H1 (cell line): ENCODE results near the gene GALNT2. TPM values are rescaled to one million over a fixed set of nuclear protein-coding genes. Genes with fewer than 3 reads are reported as not detected.
A peak's percentile ranks its signal among the peaks of the same experiment; 100 is the strongest.

Source experiments
- CTCF ChIA-PET: fragments of 300-600 bp; sonication (Branson Sonifier 250); formaldehyde crosslinking; loops from one replicate; lab custom pipeline; 2021; ENCODE audit not compliant: partially characterized antibody; lab: Charles Lee
- POLR2A ChIA-PET: fragments of 300-600 bp; sonication (Branson Sonifier 250); formaldehyde crosslinking; loops from one replicate; lab custom pipeline; 2021; ENCODE audit warnings: inconsistent platforms; ENCODE audit not compliant: partially characterized antibody; lab: Charles Lee
- DNase-seq, 2 experiments: peaks; one replicate each; pipeline versions ENCODE4 v3.0.0 to v3.0.0-alpha.2; 2010 to 2022; ENCODE audit warnings: low spot score in 2 of 2, low read depth in 1 of 2, mixed read lengths in 1 of 2
- FAIRE-seq: peaks from 2 replicates; lab custom pipeline; 2011; peaks lifted over from hg19 to GRCh38; lab: Jason Lieb, UNC
- H2AFZ ChIP-seq: 2 replicates; pipeline ENCODE4 v1.8.1; 2012; ENCODE audit warnings: low read length, inconsistent platforms
- H2AK5ac ChIP-seq: 2 replicates; pipeline ENCODE4 v1.6.1; 2013; ENCODE audit warnings: low read depth, low read length
- H2BK120ac ChIP-seq: replicated peaks from 2 replicates; pipeline ENCODE3; 2013; ENCODE audit warnings: low read depth, low read length, inconsistent platforms
- H2BK12ac ChIP-seq: 2 replicates; pipeline ENCODE4 v1.6.1; 2013; ENCODE audit warnings: low read depth, low read length
- H2BK15ac ChIP-seq: 2 replicates; pipeline ENCODE4 v1.6.1; 2013; ENCODE audit warnings: low read length
- H2BK20ac ChIP-seq: 2 replicates; pipeline ENCODE4 v1.6.1; 2013; ENCODE audit warnings: low read length
- H2BK5ac ChIP-seq: 2 replicates; pipeline ENCODE4 v1.6.1; 2013; ENCODE audit warnings: low read depth, low read length
- H3K14ac ChIP-seq: 2 replicates; pipeline ENCODE4 v1.6.1; 2013; ENCODE audit warnings: inconsistent platforms; ENCODE audit not compliant: insufficient read length
- H3K18ac ChIP-seq: 2 replicates; pipeline ENCODE4 v1.6.1; 2013; ENCODE audit warnings: low read length; ENCODE audit errors: extremely low read depth
- H3K23ac ChIP-seq: 2 replicates; pipeline ENCODE4 v1.6.1; 2013; ENCODE audit warnings: inconsistent platforms; ENCODE audit not compliant: insufficient read length
- H3K23me2 ChIP-seq: 2 replicates; pipeline ENCODE4 v1.6.1; 2013; ENCODE audit warnings: low read depth, low read length
- H3K27ac ChIP-seq: 2 replicates; pipeline ENCODE4 v1.6.1; 2011; ENCODE audit warnings: low read depth, low read length, inconsistent platforms
- H3K27me3 ChIP-seq, 4 experiments: replicated peaks in 1 of 4; 1 replicate in 1 of 4; 2 replicates in 3 of 4; pipeline versions ENCODE4 v1.6.1 to v1.8.1; 2011 to 2013; ENCODE audit warnings: low read length in 3 of 4, mild to moderate bottlenecking in 3 of 4, inconsistent platforms in 2 of 4, mixed read lengths in 2 of 4, moderate library complexity in 1 of 4; ENCODE audit not compliant: control insufficient read depth in 3 of 4, insufficient read depth in 3 of 4; ENCODE audit errors: extremely low read depth in 1 of 4
- H3K36me3 ChIP-seq, 4 experiments: 2 replicates each; pipeline versions ENCODE4 v1.6.1 to v1.8.1; 2011 to 2013; ENCODE audit warnings: mild to moderate bottlenecking in 4 of 4, low read length in 3 of 4, moderate library complexity in 2 of 4, control low read depth in 1 of 4, inconsistent platforms in 1 of 4; ENCODE audit not compliant: insufficient read depth in 4 of 4, control insufficient read depth in 2 of 4
- H3K4ac ChIP-seq: replicated peaks from 2 replicates; pipeline ENCODE3; 2013; ENCODE audit warnings: low read length, low read depth, mixed read lengths, inconsistent platforms; ENCODE audit not compliant: insufficient read length
- H3K4me1 ChIP-seq, 4 experiments: replicated peaks in 1 of 4; 1 replicate in 1 of 4; 2 replicates in 3 of 4; pipeline versions ENCODE4 v1.6.1 to v1.8.1; 2011 to 2013; ENCODE audit warnings: low read length in 3 of 4, inconsistent platforms in 2 of 4, mixed read lengths in 1 of 4; ENCODE audit not compliant: insufficient read depth in 4 of 4, control insufficient read depth in 3 of 4
- H3K4me2 ChIP-seq, 2 experiments: 2 replicates each; pipeline versions ENCODE4 v1.6.1 to v1.8.1; 2011 to 2013; ENCODE audit warnings: low read depth in 2 of 2, low read length in 2 of 2, control low read depth in 1 of 2, inconsistent platforms in 1 of 2, mild to moderate bottlenecking in 1 of 2; ENCODE audit not compliant: insufficient read depth in 1 of 2
- H3K4me3 ChIP-seq, 4 experiments: fragments of 200-600, 300-600 bp in 1 of 4; sonication (generic), shearing (Covaris generic), sonication (Bioruptor Twin) in 1 of 4; 2 replicates each; pipeline versions ENCODE4 v1.5.1 to v1.8.1; 2011 to 2016; ENCODE audit warnings: low read length in 4 of 4, low read depth in 3 of 4, control low read depth in 2 of 4, inconsistent platforms in 2 of 4, mild to moderate bottlenecking in 2 of 4, mixed read lengths in 1 of 4, moderate library complexity in 1 of 4; ENCODE audit not compliant: insufficient read depth in 2 of 4; ENCODE audit errors: extremely low read depth in 1 of 4
- H3K56ac ChIP-seq: replicated peaks from 2 replicates; pipeline ENCODE3; 2013; ENCODE audit warnings: low read depth, mild to moderate bottlenecking, mixed read lengths, low read length, inconsistent platforms; ENCODE audit not compliant: insufficient read length
- H3K79me1 ChIP-seq: 2 replicates; pipeline ENCODE4 v1.6.1; 2013; ENCODE audit warnings: low read depth, low read length, control low read depth
- H3K79me2 ChIP-seq, 2 experiments: 2 replicates each; pipeline versions ENCODE4 v1.6.1 to v1.8.1; 2012 to 2013; ENCODE audit warnings: low read length in 2 of 2, mild to moderate bottlenecking in 2 of 2, inconsistent platforms in 1 of 2; ENCODE audit not compliant: insufficient read depth in 2 of 2, control insufficient read depth in 1 of 2
- H3K9ac ChIP-seq, 4 experiments: replicated peaks in 1 of 4; 1 replicate in 1 of 4; 2 replicates in 3 of 4; pipeline versions ENCODE4 v1.6.1 to v1.8.1; 2011 to 2013; ENCODE audit warnings: low read depth in 3 of 4, low read length in 3 of 4, control low read depth in 2 of 4, mild to moderate bottlenecking in 2 of 4, moderate library complexity in 2 of 4, inconsistent platforms in 1 of 4; ENCODE audit errors: extremely low read depth in 1 of 4
- H3K9me3 ChIP-seq, 2 experiments: 2 replicates each; pipeline versions ENCODE4 v1.6.1 to v1.8.1; 2012 to 2013; ENCODE audit warnings: mild to moderate bottlenecking in 2 of 2, moderate library complexity in 2 of 2, control low read depth in 1 of 2, inconsistent platforms in 1 of 2, low read depth in 1 of 2, low read length in 1 of 2, mixed read lengths in 1 of 2; ENCODE audit not compliant: insufficient read depth in 2 of 2
- H4K20me1 ChIP-seq, 2 experiments: replicated peaks in 1 of 2; 2 replicates each; pipeline versions ENCODE3 to v1.8.1; 2011 to 2013; ENCODE audit warnings: inconsistent platforms in 2 of 2, low read length in 2 of 2, mild to moderate bottlenecking in 1 of 2; ENCODE audit not compliant: insufficient read depth in 2 of 2, control insufficient read depth in 1 of 2
- H4K5ac ChIP-seq: 2 replicates; pipeline ENCODE4 v1.6.1; 2013; ENCODE audit warnings: low read length, low read depth, mixed read lengths, inconsistent platforms; ENCODE audit not compliant: insufficient read length
- H4K8ac ChIP-seq: 2 replicates; pipeline ENCODE4 v1.8.0; 2013; ENCODE audit warnings: mild to moderate bottlenecking, moderate library complexity, low read length, inconsistent platforms; ENCODE audit not compliant: insufficient read depth; ENCODE audit errors: extremely low read depth
- H4K91ac ChIP-seq: replicated peaks from 2 replicates; pipeline ENCODE3; 2013; ENCODE audit warnings: low read length, mixed read lengths, inconsistent platforms; ENCODE audit not compliant: insufficient read length
- CEBPB ChIP-seq: IDR thresholded peaks from 2 replicates; pipeline ENCODE4 v1.6.1; 2012; ENCODE audit warnings: low read depth, low read length
- CHD1 ChIP-seq: IDR thresholded peaks from 2 replicates; pipeline ENCODE4 v1.6.1; 2012; ENCODE audit warnings: low read depth, low read length, improper control_type of control experiment
- CTBP2 ChIP-seq: IDR thresholded peaks from 2 replicates; pipeline ENCODE4 v1.7.0; 2011; ENCODE audit warnings: borderline replicate concordance, mild to moderate bottlenecking, moderate library complexity, mixed read lengths, low read length; ENCODE audit not compliant: insufficient read depth, insufficient read length
- JUN ChIP-seq: IDR thresholded peaks from 2 replicates; pipeline ENCODE4 v1.6.1; 2011; ENCODE audit warnings: low read depth, mild to moderate bottlenecking, improper control_type of control experiment, low read length
- JUND ChIP-seq: IDR thresholded peaks from 2 replicates; pipeline ENCODE4 v1.6.1; 2011; ENCODE audit warnings: mild to moderate bottlenecking, improper control_type of control experiment, low read length
- PHF8 ChIP-seq: fragments of 200-600 bp; sonication (generic); conservative IDR thresholded peaks from 2 replicates; pipeline ENCODE4 v1.7.1; 2012; ENCODE audit warnings: low read depth, mild to moderate bottlenecking, inconsistent platforms, low read length, moderate library complexity
- POLR2A ChIP-seq, 2 experiments: IDR thresholded peaks; 1 replicate in 1 of 2; 2 replicates in 1 of 2; pipeline ENCODE4 v1.6.1; 2011; ENCODE audit warnings: low read depth in 2 of 2, low read length in 2 of 2, mild to moderate bottlenecking in 2 of 2; ENCODE audit errors: control extremely low read depth in 1 of 2
- POLR2AphosphoS5 ChIP-seq: IDR thresholded peaks from 2 replicates; pipeline ENCODE4 v1.6.1; 2011; ENCODE audit warnings: low read depth, low read length
- RBBP5 ChIP-seq: IDR thresholded peaks from 2 replicates; pipeline ENCODE4 v1.7.1; 2012; ENCODE audit warnings: low read depth, mild to moderate bottlenecking, inconsistent platforms, low read length, moderate library complexity, borderline replicate concordance
- RFX5 ChIP-seq: IDR thresholded peaks from 2 replicates; pipeline ENCODE4 v1.6.1; 2011; ENCODE audit warnings: low read depth, low read length, improper control_type of control experiment, borderline replicate concordance
- RNF2 ChIP-seq: fragments of 200-900, 300-1000 bp; sonication (generic); IDR thresholded peaks from 2 replicates; pipeline ENCODE4 v1.7.1; 2016; ENCODE audit warnings: borderline replicate concordance, low read depth, mild to moderate bottlenecking, antibody characterized with exemption, low read length; ENCODE audit not compliant: poor library complexity, severe bottlenecking; ENCODE audit errors: missing control alignments
- SAP30 ChIP-seq: fragments of 300-600 bp; sonication (generic); IDR thresholded peaks from 2 replicates; pipeline ENCODE4 v1.7.1; 2012; ENCODE audit warnings: low read length, moderate library complexity, mild to moderate bottlenecking, inconsistent platforms; ENCODE audit not compliant: insufficient read depth, insufficient replicate concordance
- SIRT6 ChIP-seq: IDR thresholded peaks from one replicate; pipeline ENCODE4 v1.7.1; 2012; ENCODE audit warnings: low read length, inconsistent platforms
- SIX5 ChIP-seq: IDR thresholded peaks from 2 replicates; pipeline ENCODE4 v1.6.1; 2011; ENCODE audit warnings: mild to moderate bottlenecking, low read depth, low read length
- SP2 ChIP-seq: IDR thresholded peaks from 2 replicates; pipeline ENCODE4 v1.6.1; 2012; ENCODE audit warnings: mild to moderate bottlenecking, low read length, inconsistent platforms
- WGBS, 2 experiments: shearing (Covaris generic) in 1 of 2; methylation state at CpG; one replicate each; pipeline versions ENCODE4 v1.1.6 to v1.1.7; 2013 to 2015; ENCODE audit warnings: low lambda C conversion rate in 2 of 2, mixed read lengths in 2 of 2, inconsistent platforms in 1 of 2, low coverage in 1 of 2, missing lambda C conversion rate in 1 of 2; ENCODE audit not compliant: insufficient replicate concordance in 2 of 2, insufficient coverage in 1 of 2, insufficient read length in 1 of 2; ENCODE audit errors: extremely low coverage in 1 of 2, missing lambda C conversion rate in 1 of 2; 5-methylcytosine and 5-hydroxymethylcytosine counted together
- polyA plus RNA-seq, 7 experiments: library from polyadenylated mRNA; depleted of rRNA in 3 of 7; stranded (reverse) in 5 of 7; unstranded in 2 of 7; fragments of >200 nt in 5 of 7; fragments of 200-250 nt in 2 of 7; gene quantifications; 1 replicate in 5 of 7; 2 replicates in 1 of 7; 4 replicates in 1 of 7; pipeline versions ENCODE4 v1.2.1 to v1.2.3, GENCODE V29; 2011 to 2013; ENCODE audit warnings: missing spikeins in 2 of 7, mixed read lengths in 2 of 7
- total RNA-seq: library from RNA; stranded (reverse); fragmentation: NEBNext Ultra II Directional; extraction: Animal tissue kit (Norgen Biotek cat#: 25700); gene quantifications from 2 replicates; pipeline ENCODE4 v1.2.1, GENCODE V29; 2021

The GALNT2 gene
- total and polyA plus RNA-seq, 2 of the 8 experiments (the other 6 are each of a cell fraction or from before 2014, with no cell fraction given) = 34.5 to 75.3 TPM

- Histone ChIP-seq H3K79me2 (no peaks in the 10 kb centered on the region), H2AFZ (no peak overlapping the region), H2BK5ac (no peak overlapping the region; the same call in 1 of the 2 replicates), H3K18ac (no peak overlapping the region), H4K5ac (no peak overlapping the region), H2BK12ac (0 out of 2 replicates have a peak overlapping the region, but pooled peaks have one; percentile 69), H3K56ac (no peak overlapping the region), H2BK20ac (no peak overlapping the region), H3K4me3 (no peak overlapping the region), H3K23ac (no peak overlapping the region), H3K27me3 (no peaks in the 10 kb centered on the region), H3K36me3 (no peaks in the 10 kb centered on the region), H3K14ac (no peak overlapping the region), H3K4ac (peak overlapping the region; percentile 12), H2BK120ac (no peak overlapping the region), H3K4me2 (no peak overlapping the region), H4K91ac (no peak overlapping the region), H3K27ac (no peak overlapping the region), H3K79me1 (0 out of 2 replicates have a peak, but pooled peaks cover 2% of the 10 kb centered on the region), H2AK5ac (0 out of 2 replicates have a peak overlapping the region, but pooled peaks have one; percentile 34), H3K9me3 (no peaks in the 10 kb centered on the region), H4K8ac (no peak overlapping the region), H2BK15ac (no peak overlapping the region), H3K4me1 (peaks cover 4 to 10% (median 9%) of the 10 kb centered on the region in 4 experiments; a peak in 6 of 7 replicates), H3K23me2 (no peaks in the 10 kb centered on the region; the same call in 1 of the 2 replicates), H4K20me1 (no peaks in the 10 kb centered on the region), H3K9ac (no peak overlapping the region)
- CTCF ChIA-PET = interaction anchor here (0.7 to 3.8 kb wide), 5 partner anchors 9 to 101 kb away, joined by 3 to 19 read pairs (median 3); no protein-coding TSS in a partner anchor
- DNase-seq (no peak), FAIRE-seq (no peak)
- 82% methylated on average over 4 of the region's 4 CpGs; no CpG with 5 or more reads in 1 of the 2 experiments for WGBS, 2 experiments
- no peak for TF ChIP-seq SIX5
- no peak for TF ChIP-seq JUN
- TF ChIP-seq SAP30 = no peak
- no peak for TF ChIP-seq SP2
- no peak for TF ChIP-seq JUND
- no peak for TF ChIP-seq POLR2A (IDR thresholded peaks at IDR 0.05; ENCODE audit: control extremely low read depth in 1 of 2, low read depth in 2 of 2, low read length in 2 of 2)
- no peak for TF ChIP-seq POLR2AphosphoS5
- no peak for TF ChIP-seq CHD1
- TF ChIP-seq CEBPB = no peak
- no peak for TF ChIP-seq PHF8
- TF ChIP-seq RBBP5 = no peak
- TF ChIP-seq RFX5 = no peak
- TF ChIP-seq RNF2 = no peak
- TF ChIP-seq SIRT6 = no peak
- TF ChIP-seq CTBP2 = no peak
- POLR2A ChIA-PET = interaction anchor here (1.5 kb wide), 1 partner anchor 10 kb away, joined by 5 read pairs; no protein-coding TSS in a partner anchor
Measured at GRCh38 chr1:230186874-230187273, 119.8 kb downstream of the GALNT2 start.
